CD1c-positive myeloid dendritic cell (primary cell): ENCODE data around the gene MRFAP1.
"Not testable (repeated sequence)": the region's sequence is repeated elsewhere in the genome, so short reads cannot be mapped to it uniquely, and the experiment has no call there.

Source experiments
- DNase-seq: peaks from one replicate; pipeline ENCODE4 v3.0.0-alpha.2; 2016; ENCODE audit errors: extremely low spot score

MRFAP1 gene

DNA sequence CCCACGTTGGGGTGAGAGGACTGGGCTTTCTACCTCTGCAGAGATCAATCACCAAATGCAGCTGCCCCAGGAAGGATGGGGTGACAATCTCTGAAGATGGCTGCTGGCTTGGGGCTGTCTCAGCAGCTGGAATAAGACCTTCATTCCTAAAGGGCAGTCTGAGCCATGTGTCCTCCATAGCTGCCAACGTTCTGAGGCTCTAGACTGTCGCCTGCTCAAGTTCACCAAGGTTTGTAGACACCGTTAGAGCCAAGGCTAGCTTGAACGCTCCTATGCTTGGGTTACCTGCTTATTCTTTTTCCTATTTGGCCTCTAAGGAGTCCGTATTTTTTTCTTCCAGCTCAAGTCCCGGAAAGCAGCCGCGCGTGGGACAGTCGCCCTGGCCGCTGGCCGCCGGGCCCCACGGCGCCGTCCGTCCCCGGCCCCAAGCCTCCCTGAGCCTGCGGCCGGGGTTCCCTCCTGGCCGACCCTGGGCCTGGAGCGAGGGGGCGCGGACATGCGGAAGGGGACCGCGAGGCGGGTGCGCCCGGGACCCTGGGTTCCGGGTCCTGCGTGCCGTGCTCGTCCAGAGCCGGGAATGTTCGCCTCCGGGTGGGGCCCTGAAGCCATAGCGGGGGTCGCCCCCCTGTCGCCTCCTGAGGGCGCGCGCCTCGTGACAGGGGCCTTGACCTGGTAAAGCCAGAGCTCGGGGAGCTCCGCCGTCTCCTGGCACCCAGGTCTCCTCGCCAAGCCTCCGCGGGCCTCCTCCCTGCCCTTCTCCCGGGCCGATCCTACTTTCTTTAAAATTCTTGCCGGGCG, 23.3 kb downstream of the MRFAP1 start:
- no peak for DNase-seq

DNA sequence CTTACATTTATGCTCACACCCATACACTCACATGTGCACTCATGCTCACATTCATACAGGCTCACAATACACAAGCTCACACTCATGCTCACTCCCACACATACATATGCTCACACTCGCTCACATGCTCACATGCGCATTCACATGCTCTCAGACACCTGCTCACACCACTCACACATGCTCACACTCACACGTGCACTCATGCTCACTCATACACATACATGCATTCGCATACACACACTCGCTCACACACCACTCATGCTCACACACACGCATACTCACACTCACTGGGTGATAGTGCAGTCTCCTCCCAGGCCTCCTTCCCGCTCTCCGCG, 24.8 kb downstream of the MRFAP1 start:
- DNase-seq = no peak

DNA sequence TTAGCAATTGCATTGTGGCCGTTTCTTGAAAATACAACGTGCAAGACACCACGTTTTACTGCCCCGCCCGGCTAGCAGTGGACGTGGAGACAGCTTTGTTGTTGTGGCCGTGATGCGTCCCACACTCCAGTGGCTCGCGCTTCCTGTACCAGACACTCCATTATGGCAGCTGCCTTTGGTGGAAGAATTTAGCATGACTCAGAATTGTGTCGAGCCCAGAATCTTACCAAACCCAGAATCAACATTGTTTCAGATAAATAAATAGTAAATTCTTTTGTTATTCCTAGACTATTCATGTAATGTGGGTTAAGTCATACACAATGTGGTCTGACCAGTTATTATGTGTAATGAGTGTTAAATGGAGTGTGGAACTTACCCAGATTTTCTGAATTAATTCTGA, 27.9 kb downstream of the MRFAP1 start:
- DNase-seq = no peak

DNA sequence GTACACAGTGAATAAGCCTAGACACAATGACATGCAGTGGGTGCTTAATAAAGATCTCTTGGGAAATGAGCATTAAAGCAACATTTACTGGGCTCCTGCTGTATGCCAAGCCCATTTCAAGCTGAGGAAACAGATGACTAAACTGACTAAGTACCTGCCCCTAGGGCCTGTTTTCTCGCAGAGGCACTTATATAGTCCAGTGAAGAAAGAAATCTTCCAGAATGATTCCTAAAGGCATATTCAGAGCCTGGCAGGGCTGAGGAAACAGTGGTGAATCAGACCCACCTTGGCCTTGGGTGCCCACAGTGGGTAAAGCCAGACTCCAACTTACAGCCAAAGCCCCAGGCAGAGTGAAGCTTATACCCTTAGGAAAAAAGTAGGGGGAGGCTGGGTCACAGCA, 31.2 kb downstream of the MRFAP1 start:
- DNase-seq = no peak

DNA sequence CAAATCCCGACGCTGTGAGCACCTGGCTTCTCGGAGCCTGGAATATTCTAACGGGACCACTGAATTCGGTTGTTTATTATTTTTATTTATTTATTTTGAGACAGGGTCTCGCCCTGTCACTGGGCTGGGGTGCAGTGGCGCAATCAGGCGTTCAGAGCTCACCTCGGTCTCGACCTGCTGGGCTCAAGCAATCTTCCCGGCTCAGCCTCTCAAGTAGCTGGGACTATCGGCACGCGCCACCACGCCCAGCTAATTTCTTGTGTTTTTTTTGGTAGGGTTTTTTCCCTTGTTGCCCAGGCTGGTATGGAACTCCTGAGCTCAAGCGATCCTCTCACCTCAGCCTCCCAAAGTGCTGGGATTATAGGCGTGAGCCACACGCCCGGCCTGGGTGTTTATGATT, 31.6 kb downstream of the MRFAP1 start:
- no peak for DNase-seq

DNA sequence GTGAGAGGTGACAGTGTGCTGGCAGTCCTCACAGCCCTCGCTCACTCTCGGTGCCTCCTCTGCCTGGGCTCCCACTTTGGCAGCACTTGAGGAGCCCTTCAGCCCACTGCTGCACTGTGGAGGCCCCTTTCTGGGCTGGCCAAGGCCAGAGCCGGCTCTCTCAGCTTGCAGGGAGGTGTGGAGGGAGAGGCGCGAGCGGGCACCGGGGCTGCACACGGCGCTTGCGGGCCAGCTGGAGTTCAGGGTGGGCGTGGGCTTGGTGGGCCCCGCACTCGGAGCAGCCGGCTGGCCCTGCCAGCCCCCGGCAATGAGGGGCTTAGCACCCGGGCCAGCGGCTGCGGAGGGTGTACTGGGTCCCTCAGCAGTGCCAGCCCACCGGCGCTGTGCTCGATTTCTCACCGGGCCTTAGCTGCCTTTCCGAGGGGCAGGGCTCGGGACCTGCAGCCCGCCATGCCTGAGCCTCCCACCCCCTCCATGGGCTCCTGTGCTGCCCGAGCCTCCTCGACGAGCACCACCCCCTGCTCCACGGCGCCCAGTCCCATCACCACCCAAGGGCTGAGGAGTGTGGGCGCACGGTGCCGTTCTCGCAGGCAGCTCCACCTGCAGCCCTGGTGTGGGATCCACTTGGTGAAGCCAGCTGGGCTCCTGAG, 32.2 kb downstream of the MRFAP1 start:
- DNase-seq = not testable (repeated sequence)

DNA sequence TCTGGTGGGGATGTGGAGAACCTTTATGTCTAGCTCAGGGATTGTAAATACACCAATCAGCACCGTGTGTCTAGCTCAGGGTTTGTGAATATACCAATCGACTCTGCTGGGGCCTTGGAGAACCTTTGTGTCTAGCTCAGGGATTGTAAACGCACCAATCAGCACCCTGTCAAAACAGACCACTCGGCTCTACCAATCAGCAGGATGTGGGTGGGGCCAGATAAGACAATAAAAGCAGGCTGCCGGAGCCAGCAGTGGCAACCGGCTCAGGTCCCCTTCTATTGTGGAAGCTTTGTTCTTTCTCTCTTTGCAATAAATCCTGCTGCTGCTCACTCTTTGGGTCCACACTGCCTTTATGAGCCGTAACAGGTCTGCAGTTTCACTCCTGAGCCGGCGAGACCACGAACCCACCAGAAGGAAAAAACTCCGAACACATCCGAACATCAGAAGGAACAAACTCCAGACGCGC, 32.7 kb downstream of the MRFAP1 start:
- DNase-seq = peak; percentile 17

DNA sequence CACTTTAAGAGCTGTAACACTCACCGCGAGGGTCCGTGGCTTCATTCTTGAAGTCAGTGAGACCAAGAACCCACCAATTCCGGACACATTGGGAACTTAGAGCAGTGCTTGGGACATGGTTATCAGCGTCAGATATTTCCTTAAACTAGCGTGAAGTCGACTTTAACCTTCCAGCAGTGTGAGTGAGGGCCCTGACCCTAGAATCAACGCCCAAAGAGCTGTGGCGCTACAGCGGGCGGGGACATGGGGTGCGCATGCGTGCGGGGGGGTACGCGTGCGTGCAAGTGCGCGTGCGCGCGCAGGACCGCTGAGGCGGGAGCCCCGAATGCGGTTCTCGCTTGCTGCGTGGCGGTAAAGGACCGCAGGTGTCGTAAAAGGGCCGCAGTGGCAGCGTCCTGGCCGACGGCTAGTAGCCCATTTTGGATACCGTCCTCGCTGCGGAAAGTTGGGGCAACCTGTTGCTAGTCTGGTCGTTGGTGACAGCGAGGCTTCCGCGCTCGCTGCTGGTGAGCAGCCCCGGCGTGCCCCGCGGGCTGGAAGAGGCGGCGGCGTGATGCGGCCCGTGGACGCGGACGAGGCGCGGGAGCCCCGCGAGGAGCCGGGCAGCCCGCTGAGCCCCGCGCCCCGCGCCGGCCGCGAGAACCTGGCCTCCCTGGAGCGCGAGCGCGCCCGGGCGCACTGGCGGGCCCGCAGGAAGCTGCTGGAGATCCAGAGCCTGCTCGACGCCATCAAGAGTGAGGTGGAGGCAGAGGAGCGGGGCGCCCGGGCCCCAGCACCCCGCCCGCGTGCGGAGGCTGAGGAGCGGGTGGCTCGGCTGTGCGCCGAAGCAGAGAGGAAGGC, 33.4 kb downstream of the MRFAP1 start:
- DNase-seq = peak; percentile 98

DNA sequence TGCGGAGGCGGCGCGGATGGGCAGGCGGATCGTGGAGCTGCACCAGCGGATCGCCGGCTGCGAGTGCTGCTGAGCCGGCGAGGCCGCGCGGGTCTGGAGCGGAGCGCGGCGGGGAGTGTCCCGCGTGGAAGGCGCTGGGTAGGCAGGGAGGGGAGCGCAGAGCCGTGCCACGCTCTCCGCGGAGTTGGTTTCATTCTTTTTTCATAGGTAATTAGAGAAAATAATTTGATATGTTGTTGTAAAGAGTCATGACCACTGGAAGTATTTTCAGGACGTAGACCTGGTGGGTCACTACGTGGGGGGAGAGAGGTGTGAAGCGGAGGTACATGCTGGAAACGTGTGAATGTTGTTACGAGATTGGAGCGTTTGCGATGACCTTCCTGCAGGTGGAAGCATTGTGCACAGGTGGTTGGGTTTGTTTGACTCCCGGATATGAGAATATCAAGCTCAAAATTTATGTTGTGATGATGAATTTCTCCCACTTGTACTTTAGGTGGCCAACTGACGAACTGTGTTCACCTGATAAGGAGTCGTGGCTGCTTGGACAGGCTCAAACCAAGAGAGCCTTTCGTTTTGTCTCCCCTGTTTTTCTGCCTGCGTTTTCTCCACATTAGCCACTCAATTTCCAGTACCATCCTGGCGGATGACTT, 34.1 kb downstream of the MRFAP1 start:
- peak; percentile 44 for DNase-seq

DNA sequence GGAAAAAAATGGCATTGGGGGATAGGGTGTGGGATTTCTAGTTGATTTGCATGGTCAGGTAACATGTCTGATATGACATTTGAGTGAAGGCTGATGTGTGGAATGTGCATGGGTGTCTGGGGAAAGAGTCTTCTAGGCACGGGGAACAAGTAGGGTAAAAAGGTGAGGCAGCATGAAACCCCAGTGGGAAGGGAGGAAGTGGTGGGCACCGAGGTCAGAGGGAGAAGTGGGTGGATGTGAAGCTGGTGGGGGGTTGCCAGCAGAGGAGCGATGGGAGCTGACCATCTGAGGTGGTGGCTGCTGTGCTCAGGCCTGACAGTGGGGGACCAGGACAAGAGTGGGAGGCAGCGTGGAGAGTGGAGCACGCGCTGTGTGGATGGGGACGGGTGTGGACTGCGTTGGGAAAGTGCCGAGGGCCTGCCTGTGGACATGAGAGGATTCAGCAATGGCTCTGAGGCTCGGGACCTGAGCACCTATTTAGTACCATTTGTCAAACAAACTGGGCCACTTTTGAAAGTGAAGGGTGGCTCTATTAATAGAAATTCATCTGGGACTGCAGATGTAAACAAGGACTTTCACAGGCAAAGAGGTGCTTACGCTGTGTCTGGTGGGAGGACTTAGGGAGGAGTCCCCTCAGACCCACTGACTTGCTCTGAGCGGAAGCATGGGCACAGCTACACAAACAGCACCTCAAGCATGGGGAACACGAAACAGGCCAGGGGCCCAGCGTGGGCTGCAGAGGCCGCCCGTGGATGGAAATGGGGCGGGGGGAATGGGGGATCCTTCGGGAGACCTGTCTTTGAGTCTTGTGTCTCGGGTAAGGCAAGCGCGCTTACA, 36.5 kb downstream of the MRFAP1 start:
- DNase-seq = no peak

DNA sequence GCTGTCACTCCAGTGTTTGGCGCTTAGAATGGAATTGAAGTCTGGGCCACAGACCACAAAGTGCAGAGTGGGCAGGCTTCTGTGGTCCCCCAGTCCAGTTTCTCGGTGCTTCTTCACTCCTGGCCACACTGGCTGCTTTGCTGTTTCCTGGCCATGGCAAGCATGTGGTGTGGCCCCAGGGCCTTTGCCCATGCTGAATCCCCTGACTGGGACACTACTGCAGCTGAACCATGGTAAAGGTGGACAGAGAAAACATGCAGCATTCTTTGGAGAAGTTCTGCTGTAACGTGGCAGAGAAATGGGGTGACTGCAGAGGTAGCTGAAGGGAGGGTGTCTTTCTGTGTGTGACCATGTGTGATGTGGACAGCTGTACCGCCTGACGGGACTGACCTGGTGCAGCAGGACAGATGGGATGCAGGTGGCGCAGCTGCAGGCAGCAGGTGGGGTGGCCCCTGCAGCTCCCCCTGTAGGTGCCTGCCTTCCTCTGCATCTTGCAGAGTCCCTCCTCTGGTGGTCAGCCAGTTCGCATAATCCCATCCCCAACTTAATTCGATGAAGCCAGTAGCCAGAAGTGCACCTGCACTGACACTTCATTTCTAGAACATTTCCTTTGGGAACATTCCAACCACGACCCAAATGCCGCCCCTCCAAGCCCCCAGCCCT, 40.0 kb downstream of the MRFAP1 start:
- no peak for DNase-seq

DNA sequence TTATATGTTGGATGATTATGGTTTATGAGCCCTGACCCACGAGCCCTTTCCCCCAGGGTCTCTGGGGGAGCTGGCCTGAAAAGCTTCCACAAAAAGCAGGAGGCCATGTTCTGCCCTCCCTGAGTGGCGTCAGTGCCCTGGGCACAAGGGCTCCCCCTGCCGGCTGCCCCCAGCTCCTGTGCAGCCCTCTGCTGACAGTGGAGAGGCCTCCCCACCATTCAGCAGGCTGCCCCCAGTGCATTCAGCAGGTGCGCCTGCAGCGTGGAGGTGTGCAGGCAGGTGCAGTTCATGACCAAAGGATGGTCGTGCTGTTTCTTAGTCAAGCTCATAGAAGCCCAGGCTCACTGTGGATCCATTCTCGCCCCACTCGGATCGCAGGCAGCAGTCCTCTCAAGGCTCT, 40.7 kb downstream of the MRFAP1 start:
- no peak for DNase-seq

DNA sequence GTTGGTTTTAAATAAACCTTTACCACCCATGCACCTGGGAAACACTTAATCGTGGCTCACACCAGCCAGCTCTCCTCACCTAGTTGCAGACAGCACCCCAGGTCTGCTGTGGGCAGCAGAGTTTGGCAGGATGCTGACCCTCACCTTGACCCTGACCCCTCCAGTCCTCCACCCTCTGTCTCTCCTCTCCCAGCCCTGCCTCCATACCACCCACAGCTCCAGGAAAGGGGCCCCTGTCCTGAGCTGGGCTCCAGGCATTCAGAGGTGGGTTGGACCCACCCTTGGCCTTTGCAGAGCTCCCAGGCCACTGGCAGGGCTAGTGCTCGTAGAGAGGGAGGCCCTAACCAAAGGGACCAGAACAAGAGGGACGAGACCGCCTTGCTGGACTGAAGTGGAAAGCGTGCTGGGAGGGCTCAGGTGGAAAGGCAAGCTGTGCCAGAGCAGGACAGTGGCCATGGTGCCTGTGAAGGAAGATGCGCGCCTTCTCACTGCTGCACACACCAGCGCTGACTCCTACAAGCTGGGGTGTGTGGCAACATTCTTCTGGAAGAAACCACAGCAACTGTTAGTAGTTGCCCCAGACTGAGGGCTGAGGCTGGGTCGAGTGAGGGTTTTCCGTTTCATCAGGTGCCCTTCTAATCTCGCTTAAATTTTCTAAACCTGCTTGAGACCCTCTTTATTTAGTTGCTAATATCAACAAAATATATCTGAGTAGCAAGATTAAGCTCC, 42.5 kb downstream of the MRFAP1 start:
- no peak for DNase-seq

DNA sequence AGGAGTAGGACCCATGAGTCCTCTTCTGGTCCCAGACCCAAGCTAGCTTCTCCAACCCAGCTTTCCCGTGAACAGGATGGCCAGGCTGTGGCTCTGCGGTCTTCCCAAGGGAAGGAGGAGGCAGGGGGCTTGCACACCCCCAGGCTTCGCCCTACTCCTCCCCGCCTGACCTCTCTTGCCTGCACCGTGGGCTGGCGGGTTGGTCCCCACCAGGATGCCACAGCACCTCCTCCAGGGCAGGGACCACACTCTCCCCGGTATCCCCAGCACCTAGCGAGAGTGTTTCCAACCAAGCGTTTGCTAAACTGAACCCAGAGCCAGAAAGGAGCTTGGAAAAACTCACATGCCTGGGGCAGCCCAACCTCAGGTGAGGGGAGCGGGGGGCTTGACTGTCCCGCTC, 44.2 kb downstream of the MRFAP1 start:
- DNase-seq = no peak

DNA sequence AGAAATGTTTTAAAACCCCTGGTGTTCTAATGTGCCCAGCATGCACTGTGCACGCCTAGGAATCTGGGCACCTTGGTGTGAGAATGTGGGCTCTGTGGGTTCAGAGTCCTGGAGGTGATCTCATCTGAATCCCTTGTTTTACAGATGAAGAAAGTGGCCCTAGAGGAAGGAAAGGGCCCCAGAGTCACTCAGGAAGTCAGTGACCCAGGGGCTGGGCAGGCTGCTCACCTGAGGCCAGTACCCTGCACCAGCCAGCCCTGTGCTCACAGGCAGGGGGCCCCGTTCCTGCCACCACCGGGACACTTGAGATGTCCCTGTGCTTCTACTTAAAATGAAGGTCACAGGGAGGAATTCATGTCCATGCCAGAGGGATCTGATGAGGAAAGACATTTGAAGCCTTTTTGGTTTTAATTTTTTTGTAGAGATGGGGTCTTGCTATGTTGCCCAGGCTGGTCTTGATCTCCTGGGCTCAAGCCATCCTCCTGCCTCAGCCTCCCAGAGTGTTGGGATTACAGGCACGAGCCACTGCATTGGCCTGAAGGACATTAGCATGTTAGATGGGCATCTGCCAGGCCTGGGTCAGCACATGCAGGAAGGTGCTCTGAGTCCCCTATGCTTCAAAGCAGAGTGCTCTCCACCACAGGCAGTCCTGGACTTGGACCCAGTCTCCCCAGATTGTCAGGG, 45.8 kb downstream of the MRFAP1 start:
- no peak for DNase-seq

DNA sequence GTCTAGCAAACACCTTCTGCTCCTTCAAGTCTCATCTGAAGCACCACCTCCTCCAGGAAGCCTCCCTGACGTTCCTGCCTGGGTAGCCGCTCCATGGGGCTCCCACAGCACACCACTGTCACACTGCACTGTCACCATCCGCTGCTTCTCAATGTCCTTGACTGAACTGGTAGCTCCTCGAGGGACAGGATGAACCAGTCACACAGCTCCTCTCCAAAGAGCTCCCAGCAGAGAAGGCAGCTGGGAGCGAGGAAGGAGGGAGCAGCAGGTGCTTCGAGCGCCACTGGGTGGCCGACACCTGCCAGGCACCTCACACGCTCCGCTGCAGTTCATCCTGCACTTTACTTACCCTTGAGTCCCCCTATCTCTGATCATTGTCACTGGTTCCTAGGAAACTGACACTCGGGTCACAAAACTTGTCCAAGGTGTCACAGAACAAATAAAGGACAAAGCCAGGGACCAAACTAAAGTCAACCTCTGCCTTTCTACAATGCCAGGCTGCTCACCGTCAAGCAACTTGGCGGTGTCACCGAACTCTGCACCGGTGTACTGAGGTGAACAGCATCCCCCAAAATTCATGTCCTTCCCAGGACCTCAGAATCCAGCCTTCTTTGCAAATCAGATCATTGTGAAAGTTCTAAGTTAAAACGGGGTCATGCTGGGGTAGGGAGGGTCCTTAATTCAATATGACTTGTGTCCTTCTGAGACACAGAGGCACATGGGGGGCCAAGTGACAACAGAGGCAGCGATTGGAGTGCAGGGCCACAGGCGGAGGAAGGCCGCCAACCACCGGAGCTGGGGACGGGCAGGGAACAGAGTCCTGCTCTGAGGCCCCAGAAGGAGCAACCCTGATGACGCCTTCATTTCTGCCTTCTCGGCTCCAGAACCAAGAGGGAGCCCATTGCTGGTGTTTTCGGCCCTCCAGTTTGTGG, 47.7 kb downstream of the MRFAP1 start:
- no peak for DNase-seq

DNA sequence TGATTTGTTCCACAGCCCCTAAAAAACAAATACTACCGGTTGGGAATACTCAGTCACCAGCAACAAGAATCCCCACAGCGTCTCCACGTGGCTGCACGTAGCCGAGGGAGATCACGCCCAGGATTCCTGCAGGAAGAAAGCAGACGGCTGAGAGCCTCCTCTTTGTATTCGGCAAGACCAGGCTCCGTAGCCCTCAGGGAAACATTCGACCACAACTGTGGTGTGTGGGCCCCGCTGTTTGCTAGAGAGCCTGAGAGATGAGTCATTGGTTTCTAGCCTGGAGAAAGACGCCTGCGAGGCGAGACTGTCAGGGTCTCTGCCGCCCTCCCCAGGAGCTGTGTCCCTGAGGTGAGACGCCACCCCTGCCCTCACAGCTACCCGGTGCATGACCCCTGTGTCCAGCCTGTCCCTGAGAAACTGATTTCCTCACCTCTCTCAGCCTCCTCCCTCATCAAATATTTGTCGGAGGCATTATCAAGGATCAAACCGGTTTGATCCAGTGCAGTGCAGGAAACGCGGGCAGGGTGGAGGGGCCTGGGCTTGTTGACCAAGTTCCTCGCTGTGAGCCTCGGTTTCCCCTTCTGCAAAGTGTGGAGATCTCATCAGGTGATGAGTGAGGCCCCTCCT, 48.5 kb downstream of the MRFAP1 start:
- DNase-seq = peak; percentile 59

DNA sequence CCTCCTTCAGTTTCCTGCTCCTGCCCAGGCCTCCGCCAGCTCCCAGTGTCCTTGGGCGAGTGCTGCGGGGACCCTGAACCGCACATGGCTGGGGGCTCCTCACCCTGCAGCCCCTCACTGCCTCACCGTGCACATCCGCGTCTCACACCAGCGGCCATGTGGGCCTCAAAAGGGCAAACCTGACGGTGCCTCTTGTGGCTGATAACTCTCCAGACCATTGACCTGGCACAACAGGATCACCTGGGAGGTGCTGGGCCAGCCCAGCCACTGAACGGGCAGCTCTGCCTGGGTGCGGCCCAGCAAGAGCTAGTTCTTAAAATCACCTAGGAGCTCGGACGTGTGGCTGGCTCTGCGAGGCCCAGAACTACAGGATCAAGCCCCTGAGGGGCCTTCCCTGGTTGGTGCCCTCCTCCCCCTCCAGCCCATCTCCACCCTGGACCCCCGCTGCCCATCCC, 49.0 kb downstream of the MRFAP1 start:
- no peak for DNase-seq
